GM12865 (cell line): Measurements from ENCODE around the gene TMEM150C.
"Not testable (repeated sequence)": the region's sequence is repeated elsewhere in the genome, so short reads cannot be mapped to it uniquely, and the experiment has no call there.

Source experiments
- DNase-seq: peaks from one replicate; pipeline ENCODE4 v3.0.0; 2010; ENCODE audit warnings: low read depth
- H3K4me3 ChIP-seq: 2 replicates; pipeline ENCODE4 v1.5.1; 2011; ENCODE audit warnings: mild to moderate bottlenecking, low read depth, low read length, control low read depth
- TF ChIP-seq, protein P1 (sequence below): IDR thresholded peaks from 2 replicates; pipeline ENCODE4 v1.5.1; 2011; ENCODE audit warnings: low read length, control low read depth, low read depth, inconsistent platforms; ENCODE audit not compliant: insufficient read depth; ENCODE audit errors: missing control alignments

TMEM150C gene

DNA sequence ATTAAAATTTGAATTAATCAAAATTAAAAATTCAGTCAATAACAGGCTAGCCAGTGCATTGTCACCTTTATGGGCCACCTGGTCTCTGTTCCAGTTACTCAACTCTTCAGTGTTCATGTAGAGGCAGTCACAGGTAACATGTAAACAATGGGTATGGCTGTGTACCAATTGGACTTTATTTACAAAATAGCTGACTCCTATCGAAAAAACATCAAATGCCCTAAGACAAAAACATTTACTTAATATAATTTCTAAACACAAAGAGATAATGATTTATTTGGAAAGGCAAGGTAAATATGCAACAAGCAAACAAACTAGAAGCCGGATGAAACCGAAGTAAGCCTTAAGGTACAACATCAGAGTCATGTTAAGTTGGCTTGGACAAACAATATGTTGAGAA, 8.8 kb downstream of the TMEM150C start:
- H3K4me3 ChIP-seq, result no peak overlapping the region
- DNase-seq, result no peak
- TF ChIP-seq, protein P1, sequence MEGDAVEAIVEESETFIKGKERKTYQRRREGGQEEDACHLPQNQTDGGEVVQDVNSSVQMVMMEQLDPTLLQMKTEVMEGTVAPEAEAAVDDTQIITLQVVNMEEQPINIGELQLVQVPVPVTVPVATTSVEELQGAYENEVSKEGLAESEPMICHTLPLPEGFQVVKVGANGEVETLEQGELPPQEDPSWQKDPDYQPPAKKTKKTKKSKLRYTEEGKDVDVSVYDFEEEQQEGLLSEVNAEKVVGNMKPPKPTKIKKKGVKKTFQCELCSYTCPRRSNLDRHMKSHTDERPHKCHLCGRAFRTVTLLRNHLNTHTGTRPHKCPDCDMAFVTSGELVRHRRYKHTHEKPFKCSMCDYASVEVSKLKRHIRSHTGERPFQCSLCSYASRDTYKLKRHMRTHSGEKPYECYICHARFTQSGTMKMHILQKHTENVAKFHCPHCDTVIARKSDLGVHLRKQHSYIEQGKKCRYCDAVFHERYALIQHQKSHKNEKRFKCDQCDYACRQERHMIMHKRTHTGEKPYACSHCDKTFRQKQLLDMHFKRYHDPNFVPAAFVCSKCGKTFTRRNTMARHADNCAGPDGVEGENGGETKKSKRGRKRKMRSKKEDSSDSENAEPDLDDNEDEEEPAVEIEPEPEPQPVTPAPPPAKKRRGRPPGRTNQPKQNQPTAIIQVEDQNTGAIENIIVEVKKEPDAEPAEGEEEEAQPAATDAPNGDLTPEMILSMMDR, result no peak

DNA sequence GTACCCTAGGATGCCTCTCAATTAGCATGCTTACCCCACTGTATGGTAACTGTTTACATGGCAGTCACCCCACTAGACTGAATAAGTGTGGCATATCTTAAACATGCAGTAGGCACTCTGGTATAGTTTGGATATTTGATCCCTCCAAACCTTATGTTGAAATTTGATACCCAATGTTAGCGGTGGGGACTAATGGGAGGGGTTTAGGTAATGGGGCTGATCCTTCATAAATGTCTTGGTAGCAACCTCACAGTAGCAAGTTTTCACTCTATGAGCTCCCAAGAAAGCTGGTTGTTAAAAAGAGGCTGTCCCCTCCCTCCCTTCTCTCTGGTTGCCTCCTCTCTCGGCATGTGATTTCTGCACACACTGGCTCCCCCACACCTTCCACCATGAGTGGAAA, 10.1 kb downstream of the TMEM150C start:
- DNase-seq, result no peak
- H3K4me3 ChIP-seq, result no peak overlapping the region
- TF ChIP-seq, protein P1, result no peak

DNA sequence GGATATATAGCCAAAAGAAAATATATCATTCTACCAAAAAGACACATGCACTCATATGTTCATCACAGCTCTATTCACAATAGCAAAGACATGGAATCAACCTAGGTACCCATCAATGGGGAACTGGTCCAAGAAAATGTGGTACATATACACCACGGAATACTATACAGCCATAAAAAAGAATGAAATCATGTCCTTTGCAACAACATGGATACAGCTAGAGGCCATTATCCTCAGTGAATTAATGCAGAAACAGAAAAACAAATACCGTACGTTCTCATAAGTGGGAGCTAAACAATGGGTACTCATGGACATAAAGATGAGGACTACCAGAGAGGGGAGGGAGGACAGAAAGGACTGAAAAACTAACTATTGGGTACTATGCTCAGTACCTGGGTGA, 13.9 kb downstream of the TMEM150C start:
- H3K4me3 ChIP-seq, DNase-seq: not testable (repeated sequence)

DNA sequence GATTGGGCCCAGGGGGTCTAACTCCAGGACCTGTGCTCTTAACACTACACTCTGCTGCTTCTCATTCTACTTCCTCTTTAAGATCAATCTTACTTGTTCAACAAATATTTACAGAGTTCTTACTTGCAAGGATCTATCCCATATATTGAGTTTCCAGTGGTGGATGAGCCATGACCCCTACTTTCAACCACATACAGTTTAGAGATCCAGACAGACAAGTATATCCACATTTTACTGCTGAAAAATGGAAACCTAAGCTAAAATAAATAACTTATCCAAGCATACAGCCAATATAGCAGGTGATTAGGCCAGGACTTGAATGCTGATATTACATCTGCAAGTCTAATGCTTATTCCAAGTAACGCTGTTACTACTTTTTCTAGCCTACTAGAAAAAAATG, 18.7 kb downstream of the TMEM150C start:
- DNase-seq, result no peak
- TF ChIP-seq, protein P1, result no peak
- no peak overlapping the region for H3K4me3 ChIP-seq

DNA sequence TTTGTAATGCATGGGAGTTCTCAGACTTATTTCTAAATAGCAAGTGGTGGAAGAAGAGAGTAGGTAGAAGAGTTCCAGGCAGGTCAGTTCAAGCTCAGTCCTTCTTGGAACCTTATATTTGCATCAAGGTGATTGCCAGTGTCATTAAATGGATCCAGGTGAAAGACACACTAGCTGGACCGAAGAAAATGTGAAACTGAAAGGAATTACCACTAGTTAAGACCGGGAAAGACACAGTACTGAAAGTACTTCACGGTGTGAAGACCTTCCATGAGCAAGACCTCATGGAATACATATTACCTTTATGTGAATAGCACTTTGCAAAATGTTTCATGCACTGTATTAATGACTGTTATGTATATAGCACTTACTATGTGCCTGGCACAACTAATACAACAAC, 19.1 kb downstream of the TMEM150C start:
- TF ChIP-seq, protein P1, result no peak
- DNase-seq, result no peak
- no peak overlapping the region for H3K4me3 ChIP-seq

DNA sequence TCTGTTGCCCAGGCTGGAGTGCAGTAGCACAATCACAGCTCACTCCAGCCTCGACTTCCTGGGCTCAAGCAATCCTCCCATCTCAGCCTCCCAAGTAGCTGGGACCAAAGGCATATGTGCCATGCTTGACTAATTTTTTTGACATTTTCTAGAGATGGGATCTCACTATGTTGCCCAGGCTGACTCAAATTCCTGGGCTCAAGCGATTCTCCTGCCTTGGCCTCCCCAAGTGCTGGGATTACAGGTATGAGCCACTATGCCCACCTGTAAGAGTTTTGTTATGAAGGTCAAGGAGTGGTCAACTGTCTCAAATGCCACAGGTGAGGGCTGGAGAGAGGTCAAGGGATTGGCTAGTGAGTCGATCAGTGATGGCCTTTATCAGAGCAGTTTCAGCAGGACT, 32.5 kb downstream of the TMEM150C start:
- no peak overlapping the region for H3K4me3 ChIP-seq
- TF ChIP-seq, protein P1, result no peak
- DNase-seq, result no peak

DNA sequence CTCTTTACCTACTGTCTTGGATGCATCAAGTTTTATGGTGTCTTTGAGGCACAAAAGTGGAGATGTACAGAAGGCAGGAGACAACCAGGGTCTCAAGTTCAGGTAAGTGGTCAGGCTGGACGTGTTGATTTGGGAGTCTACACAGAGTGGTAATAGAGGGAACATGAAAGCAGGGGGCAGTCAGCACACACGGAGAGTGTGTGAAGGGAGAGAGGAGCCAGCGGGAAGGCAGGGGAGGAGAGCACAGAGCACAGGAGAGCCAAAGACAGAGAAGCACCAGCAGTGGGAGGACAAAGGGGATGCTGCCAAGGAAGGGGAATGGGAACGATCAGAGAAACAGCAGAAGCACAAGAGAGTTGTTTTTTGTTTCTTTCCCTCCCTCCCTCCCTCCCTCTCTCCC, 32.9 kb downstream of the TMEM150C start:
- no peak for DNase-seq
- TF ChIP-seq, protein P1, result no peak
- H3K4me3 ChIP-seq, result no peak overlapping the region

DNA sequence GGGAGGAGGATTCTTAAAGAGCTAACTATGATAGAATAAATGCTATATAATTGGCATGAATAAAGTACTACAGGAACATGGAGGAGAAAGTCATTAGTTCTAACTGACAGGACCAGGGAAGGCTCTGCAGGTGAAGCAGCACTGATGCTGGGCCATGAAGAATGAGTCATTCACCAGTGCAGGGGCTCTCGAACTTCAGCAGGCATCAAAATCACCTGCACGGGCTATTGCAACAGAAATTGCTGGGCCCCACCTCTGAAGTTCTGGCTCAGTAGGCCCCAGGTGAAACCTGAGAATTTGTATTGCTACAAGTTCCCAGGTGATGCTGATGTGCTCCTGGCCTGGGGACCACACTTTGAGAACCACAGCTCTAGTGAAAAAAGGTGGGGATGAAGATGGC, 33.7 kb downstream of the TMEM150C start:
- DNase-seq, result no peak
- TF ChIP-seq, protein P1, result no peak
- no peak overlapping the region for H3K4me3 ChIP-seq
